Ramos (cell line): Measurements from ENCODE around the gene ITK.
"Not testable (repeated sequence)": the region's sequence is repeated elsewhere in the genome, so short reads cannot be mapped to it uniquely, and the experiment has no call there.

Source experiments
- in situ Hi-C: fragments of 300-500 bp; cut with MboI; formaldehyde crosslinking; loops from one replicate; pipeline ENCODE4 v1.14.3; 2022; ENCODE audit warnings: low sequenced_read_pairs; ENCODE audit not compliant: unreplicated experiment

The ITK gene

GRCh38 chr5:157166214-157167213 is 14.1 kb upstream of the ITK start, which contains the start of gene GARIN3:
TSS of gene GARIN3 (minus strand) at chr5:157166264. CDS start at chr5:157166168, 96 bp downstream.
- in situ Hi-C loops: no loop called here

- in situ Hi-C loops: no loop called here
Observed at GRCh38 chr5:157167214-157167621, 13.4 kb upstream of the ITK start.

- in situ Hi-C loops: no loop called here
Observed at GRCh38 chr5:157168286-157168685, 12.4 kb upstream of the ITK start.

DNA sequence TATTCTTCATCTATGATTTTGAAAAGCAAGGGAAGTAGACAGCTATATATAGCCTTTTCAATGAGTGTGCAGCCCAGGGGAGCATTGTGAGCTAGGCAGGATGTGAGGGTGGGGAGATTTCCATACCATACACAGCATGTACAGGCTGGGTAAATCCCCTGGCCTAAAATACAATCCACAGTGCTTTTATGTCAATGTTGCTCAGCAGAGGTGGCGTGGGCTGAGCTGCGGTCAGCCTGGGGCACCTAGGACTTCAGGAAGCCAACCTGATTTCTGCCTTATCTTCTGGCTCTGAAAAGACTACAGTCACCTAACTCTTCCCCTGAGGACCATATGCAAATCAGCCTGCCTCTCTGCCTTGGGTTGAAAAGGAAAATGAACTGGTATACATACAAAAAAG is 8.2 kb upstream of the ITK start:
- in situ Hi-C loops: no loop called here

DNA sequence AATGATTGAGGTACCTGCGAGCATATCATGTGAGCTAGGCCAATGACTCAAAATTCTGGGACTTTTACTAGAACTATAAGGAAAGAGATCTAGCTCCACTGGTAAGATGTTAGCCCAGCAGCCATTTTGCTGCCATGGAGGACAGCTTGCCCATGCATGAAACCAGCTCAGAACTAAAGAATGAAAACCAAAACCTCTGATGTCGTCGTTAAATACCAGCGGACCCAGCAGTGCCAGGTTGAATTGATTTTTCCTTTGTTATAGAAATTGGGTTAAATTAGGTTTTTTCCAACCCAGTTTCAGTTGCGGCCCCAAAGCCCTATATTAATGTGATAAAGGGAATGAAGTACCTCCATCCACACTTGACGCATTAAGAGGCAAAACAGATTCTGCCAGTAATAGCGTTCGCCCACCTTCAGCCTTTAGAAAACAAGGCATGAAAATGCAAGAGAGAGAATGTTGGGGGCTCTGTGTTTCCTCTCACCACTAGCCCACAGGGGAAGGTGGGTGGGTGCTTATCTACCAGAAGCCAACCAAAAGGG is 5.5 kb upstream of the ITK start:
- in situ Hi-C loops: no loop called here

GRCh38 chr5:157177953-157178352 is 2.7 kb upstream of the ITK start:
- in situ Hi-C loops: no loop called here

GRCh38 chr5:157178966-157179365 is 1.7 kb upstream of the ITK start:
- in situ Hi-C loops: no loop called here

DNA sequence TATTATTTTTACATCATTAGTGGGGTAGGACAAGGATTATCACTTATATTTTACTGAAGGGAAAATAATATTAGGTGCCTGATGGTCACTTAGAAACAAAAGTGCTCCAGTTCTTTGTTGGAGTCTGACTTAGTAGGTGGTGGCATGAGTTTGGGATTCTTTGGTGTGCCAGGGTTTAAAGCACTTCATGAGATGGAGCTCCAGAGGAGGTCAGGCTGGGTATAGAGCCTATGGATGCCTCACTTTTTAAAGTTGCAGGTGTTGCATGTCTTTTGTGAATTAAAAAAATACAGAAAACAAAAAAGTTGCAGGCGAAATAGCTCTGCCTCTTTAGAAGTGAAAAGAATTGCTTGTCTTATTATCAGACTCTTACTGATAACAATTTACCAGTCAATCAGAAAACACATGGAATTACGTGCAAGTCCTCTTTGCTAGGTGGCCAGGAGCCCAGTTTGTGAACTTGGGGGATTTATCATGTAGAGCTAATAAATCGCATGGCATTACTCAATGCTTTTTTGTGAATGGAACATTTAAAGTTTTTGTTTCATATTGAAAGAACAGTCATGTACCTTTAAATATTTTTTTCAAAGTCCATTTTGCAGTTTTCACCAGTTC is 1.6 kb downstream of the ITK start:
- in situ Hi-C loops: no loop called here

GRCh38 chr5:157184117-157184670 is 3.6 kb downstream of the ITK start:
- in situ Hi-C loops: no loop called here

- in situ Hi-C loops: not testable (repeated sequence)
Observed at GRCh38 chr5:157185122-157185521, 4.5 kb downstream of the ITK start.

DNA sequence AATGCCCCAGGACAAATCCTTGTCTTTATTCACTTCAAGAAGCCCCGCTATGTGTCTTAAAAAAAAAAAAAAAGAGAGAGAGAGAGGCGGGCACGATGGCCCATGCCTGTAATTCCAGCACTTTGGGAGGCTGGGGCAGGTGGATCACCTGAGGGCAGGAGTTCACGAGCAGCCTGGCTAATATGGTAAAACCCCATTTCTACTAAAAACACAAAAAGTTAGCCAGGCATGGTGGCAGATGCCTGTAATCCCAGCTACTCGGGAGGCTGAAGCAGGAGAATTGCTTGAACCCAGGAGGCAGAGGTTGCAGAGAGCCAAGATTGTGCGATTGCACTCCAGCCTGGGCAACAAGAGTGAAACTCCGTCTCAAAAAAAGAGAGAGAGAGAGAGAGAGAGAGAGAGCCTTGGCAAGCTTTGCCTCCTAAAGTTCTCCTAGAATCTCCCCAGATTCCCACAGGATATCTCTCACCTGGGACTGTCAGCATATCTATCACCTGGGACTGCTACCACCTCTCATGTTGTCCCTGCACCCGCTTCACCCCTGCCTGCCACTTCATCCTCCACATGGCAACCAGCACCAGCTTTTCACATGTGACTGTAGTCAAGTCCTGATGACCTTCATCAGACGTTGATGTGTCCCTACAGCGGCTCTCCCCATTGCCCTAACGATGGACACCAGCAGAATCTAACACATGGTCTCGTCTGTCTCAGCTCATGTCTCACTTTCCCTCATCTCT is 5.8 kb downstream of the ITK start:
- in situ Hi-C loops: no loop called here

GRCh38 chr5:157187046-157187754 is 6.6 kb downstream of the ITK start:
- in situ Hi-C loops: no loop called here

GRCh38 chr5:157188270-157188669 is 7.6 kb downstream of the ITK start:
- in situ Hi-C loops: no loop called here

DNA sequence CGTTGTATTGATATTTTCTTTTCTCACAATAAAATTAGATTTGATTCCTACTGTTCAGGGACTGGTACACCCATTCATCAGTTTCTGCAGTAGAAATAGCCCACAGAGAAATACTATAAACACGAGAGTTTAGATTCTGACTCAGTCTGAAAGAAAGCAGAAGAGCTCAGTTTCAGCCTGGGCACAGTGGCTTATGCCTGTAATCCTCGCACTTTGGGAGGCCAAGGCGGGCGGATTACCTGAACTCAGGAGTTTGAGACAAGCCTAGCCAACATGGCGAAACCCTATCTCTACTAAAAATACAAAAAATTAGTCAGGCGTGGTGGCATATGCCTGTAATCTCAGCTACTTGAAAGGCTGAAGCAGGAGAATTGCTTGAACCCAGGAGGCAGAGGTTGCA is 8.6 kb downstream of the ITK start:
- in situ Hi-C loops: no loop called here

GRCh38 chr5:157193699-157194424 is 13.2 kb downstream of the ITK start:
- in situ Hi-C loops: no loop called here

GRCh38 chr5:157196045-157196444 is 15.4 kb downstream of the ITK start:
- in situ Hi-C loops: no loop called here

DNA sequence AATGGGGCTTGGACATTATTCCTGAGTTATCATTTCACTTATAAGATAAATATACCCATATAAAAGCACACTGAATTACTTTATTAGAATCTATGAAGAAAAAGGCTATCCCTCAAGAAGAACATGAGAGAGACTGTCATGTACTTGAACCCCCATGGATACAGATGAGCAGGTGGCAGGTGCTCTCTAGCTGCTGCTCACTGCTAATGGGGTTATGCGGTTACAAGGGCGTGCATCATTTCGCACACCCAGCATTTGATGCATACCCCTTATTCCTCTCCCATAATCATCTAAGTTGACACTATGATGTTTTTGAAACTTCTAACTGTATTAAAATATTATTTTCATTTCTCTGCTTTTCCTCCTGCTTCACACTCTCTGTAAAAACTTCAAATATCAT is 16.4 kb downstream of the ITK start:
- in situ Hi-C loops: no loop called here

DNA sequence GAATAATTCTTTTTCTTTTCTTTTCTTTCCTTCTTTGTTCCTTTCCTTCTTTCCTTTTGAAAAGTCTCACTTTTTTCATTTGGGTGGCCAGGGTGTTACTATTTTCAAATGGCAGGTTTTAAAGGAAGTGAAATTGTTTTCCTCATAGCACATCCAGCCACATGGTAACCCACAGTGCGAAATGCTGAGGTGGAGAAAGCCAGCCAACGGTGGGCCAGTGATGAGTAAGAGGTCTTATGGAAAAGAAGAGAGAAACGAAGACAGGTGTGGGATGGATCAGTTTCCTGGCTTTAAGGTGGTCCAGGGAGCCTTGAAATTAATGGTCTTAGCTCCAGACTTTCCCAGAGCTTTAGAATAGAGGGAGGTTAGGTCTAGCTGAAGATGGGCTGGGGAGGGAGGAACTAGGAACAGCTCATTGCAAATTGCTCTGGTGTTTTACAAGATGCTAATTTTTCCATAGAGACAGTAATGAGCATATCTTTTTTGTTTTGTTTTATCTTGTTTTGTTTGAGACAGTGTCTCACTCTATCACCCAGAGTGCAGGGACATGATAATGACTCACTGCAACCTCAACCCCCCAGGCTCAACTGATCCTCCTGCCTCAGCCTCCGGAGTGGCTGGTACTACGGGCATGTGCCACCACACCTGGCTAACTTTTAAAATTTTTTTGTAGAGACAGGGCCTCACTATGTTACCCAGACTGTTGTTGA is 17.8 kb downstream of the ITK start:
- in situ Hi-C loops: no loop called here
